Gastroesophageal sphincter (tissue), 4 donors: ENCODE measurements around the gene ZNF146. TPM values are rescaled to one million over a fixed set of nuclear protein-coding genes. Genes with fewer than 3 reads are reported as not detected.
"Not testable (repeated sequence)": the region's sequence is repeated elsewhere in the genome, so short reads cannot be mapped to it uniquely, and the experiment has no call there.

Experiments used
- ATAC-seq: fragments of 150-250 bp; one replicate; pipeline ENCODE4 v1.9.1; 2016; ENCODE audit warnings: mild to moderate bottlenecking, moderate library complexity
- H3K27ac ChIP-seq, 4 donors: fragments of 200-600 bp; sonication (generic) in 3 of 4; 1 replicate in 3 of 4; 2 replicates in 1 of 4; pipeline ENCODE4 v1.5.1; 2016 to 2019
- H3K27me3 ChIP-seq: fragments of 200-600 bp; sonication (generic); one replicate; pipeline ENCODE4 v1.5.1; 2019
- H3K36me3 ChIP-seq, 2 donors: fragments of 200-600 bp; sonication (generic); one replicate each; pipeline ENCODE4 v1.5.1; 2019; ENCODE audit warnings: control low read depth in 1 of 2
- H3K4me1 ChIP-seq, 3 donors: fragments of 200-600 bp; sonication (generic); 1 replicate in 2 of 3; 2 replicates in 1 of 3; pipeline ENCODE4 v1.5.1; 2016 to 2019; ENCODE audit warnings: control low read depth in 2 of 3
- H3K4me3 ChIP-seq, 2 donors: fragments of 200-600 bp; sonication (generic); one replicate each; pipeline ENCODE4 v1.5.1; 2019; ENCODE audit warnings: mild to moderate bottlenecking in 1 of 2, moderate library complexity in 1 of 2
- H3K9me3 ChIP-seq, 3 donors: fragments of 200-600 bp; sonication (generic); one replicate each; pipeline ENCODE4 v1.5.1; 2017 to 2019; ENCODE audit warnings: control low read depth in 2 of 3
- CTCF ChIP-seq, 4 experiments: fragments of 200-600 bp in 2 of 4; fragments of 450-650 bp in 2 of 4; sonication (generic) in 1 of 4; IDR thresholded peaks; one replicate each; pipeline ENCODE4 v1.5.1; 2017 to 2019; ENCODE audit warnings: antibody characterized with exemption in 4 of 4, mild to moderate bottlenecking in 2 of 4, moderate library complexity in 2 of 4
- EP300 ChIP-seq: sonication (generic); formaldehyde crosslinking; IDR thresholded peaks from one replicate; pipeline ENCODE4 v1.6.1; 2017; ENCODE audit warnings: antibody characterized with exemption, mild to moderate bottlenecking
- POLR2A ChIP-seq, 2 donors: fragments of 450-650 bp; IDR thresholded peaks; one replicate each; pipeline ENCODE4 v1.6.1; 2017; ENCODE audit warnings: antibody characterized with exemption in 2 of 2, mild to moderate bottlenecking in 2 of 2, moderate library complexity in 1 of 2
- POLR2AphosphoS5 ChIP-seq: sonication (generic); formaldehyde crosslinking; IDR thresholded peaks from one replicate; pipeline ENCODE4 v1.6.1; 2017; ENCODE audit warnings: antibody characterized with exemption
- WGBS, 2 donors: methylation state at CpG; one replicate each; pipeline ENCODE4 v1.1.5; 2018; ENCODE audit warnings: low coverage in 1 of 2; 5-methylcytosine and 5-hydroxymethylcytosine counted together
- total RNA-seq, 4 donors: library from RNA; depleted of rRNA; stranded (reverse); fragments of >200 nt; gene quantifications; one replicate each; pipeline ENCODE4 v1.1.0, GENCODE V29; 2016

Gene ZNF146
- total RNA-seq, 4 donors from 2014 or later, result 57.9 to 98.2 (median 75.2) TPM

GRCh38 chr19:36183245-36183628 lies 31.7 kb upstream of the ZNF146 start:
- no peak for ATAC-seq
- TF ChIP-seq CTCF (IDR thresholded peaks at IDR 0.05), result no peak
- TF ChIP-seq POLR2AphosphoS5, result no peak
- TF ChIP-seq EP300, result no peak
- no peak for TF ChIP-seq POLR2A (IDR thresholded peaks at IDR 0.05)
- Histone ChIP-seq H3K36me3 (peaks cover 0 to 23% of the 10 kb centered on the region in 2 donors), H3K27me3 (no peaks in the 10 kb centered on the region), H3K4me1 (peaks cover 0 to 5% (median 0%) of the 10 kb centered on the region in 3 donors), H3K4me3 (no peak overlapping the region), H3K27ac (no peak overlapping the region), H3K9me3 (no peaks in the 10 kb centered on the region)
- 70 to 79% methylated on average over 8 of the region's 10 CpGs for WGBS, 2 donors

GRCh38 chr19:36186722-36187121 lies 28.2 kb upstream of the ZNF146 start:
- not testable (repeated sequence) for ATAC-seq, H3K27me3 ChIP-seq, H3K9me3 ChIP-seq, H3K4me1 ChIP-seq, H3K27ac ChIP-seq, H3K4me3 ChIP-seq
- H3K36me3 ChIP-seq, result peaks cover 0 to 26% of the 10 kb centered on the region in 2 donors
- WGBS, 2 donors, result 82% methylated on average over 4 to 5 of the region's 5 CpGs

DNA sequence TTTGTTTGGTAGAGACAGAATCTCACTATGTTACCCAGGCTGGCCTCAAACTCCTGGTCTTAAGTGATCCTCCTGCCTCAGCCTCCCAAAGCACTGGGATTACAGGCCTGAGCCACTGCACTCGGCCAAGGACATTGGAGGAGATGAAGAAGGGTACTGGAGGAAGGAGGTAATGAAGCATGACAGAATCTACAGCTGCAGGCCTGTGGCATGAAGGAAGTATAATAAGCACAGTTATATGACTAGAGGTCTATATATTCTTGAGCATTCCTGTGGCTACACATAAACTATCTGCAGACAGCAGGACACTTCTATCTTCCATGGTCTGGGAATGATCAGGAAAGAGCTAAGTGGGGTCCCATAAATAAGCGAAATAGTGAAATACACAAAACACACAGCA lies 18.7 kb upstream of the ZNF146 start:
- Histone ChIP-seq H3K27ac (no peak overlapping the region), H3K4me1 (no peaks in the 10 kb centered on the region), H3K9me3 (no peaks in the 10 kb centered on the region), H3K4me3 (no peak overlapping the region), H3K36me3 (peaks cover 0 to 42% of the 10 kb centered on the region in 2 donors), H3K27me3 (no peaks in the 10 kb centered on the region)
- 100% methylated on average over 1 of the region's 2 CpGs for WGBS, 2 donors
- TF ChIP-seq CTCF (IDR thresholded peaks at IDR 0.05) (no peak), EP300 (no peak), POLR2A (IDR thresholded peaks at IDR 0.05) (no peak), POLR2AphosphoS5 (no peak)
- ATAC-seq, result no peak

GRCh38 chr19:36198119-36198518 lies 16.8 kb upstream of the ZNF146 start:
- ATAC-seq, result no peak
- H3K9me3 ChIP-seq, result no peaks in the 10 kb centered on the region

DNA sequence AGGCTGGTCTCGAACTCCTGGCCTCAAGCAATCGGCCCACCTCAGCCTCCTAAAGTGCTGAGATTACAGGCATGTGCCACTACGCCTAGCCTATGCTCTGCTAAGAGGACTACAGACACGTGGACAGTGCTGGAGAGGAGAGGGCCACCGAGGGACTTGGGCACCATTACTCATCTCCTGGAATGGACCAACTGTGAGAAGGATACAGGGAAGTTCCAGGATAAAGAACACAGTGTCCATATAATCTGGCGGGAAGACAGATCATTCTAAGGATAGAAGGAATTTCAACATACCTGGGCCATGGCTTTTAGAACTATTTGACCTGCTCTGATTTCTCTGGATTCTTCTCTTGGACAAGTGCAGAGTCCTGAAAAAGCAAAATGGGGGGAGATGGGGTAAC lies 13.2 kb upstream of the ZNF146 start:
- H3K27me3 ChIP-seq, result no peaks in the 10 kb centered on the region
- TF ChIP-seq CTCF (IDR thresholded peaks at IDR 0.05), result no peak
- no peak for TF ChIP-seq EP300
- no peak for TF ChIP-seq POLR2A (IDR thresholded peaks at IDR 0.05)
- ATAC-seq, result no peak
- H3K27ac ChIP-seq, result no peak overlapping the region
- H3K36me3 ChIP-seq, result peaks cover 0 to 48% of the 10 kb centered on the region in 2 donors
- 92% methylated on average over 4 of the region's 6 CpGs; no CpG with 5 or more reads in 1 of the 2 donors for WGBS, 2 donors
- no peaks in the 10 kb centered on the region for H3K9me3 ChIP-seq
- no peaks in the 10 kb centered on the region for H3K4me1 ChIP-seq
- H3K4me3 ChIP-seq, result no peak overlapping the region

More at GRCh38 chr19:36198119-36198518, 16.8 kb upstream of the ZNF146 start:
- peaks cover 0 to 46% of the 10 kb centered on the region in 2 donors for H3K36me3 ChIP-seq
- no peak overlapping the region for H3K4me3 ChIP-seq
- no peaks in the 10 kb centered on the region for H3K27me3 ChIP-seq
- H3K4me1 ChIP-seq, result no peaks in the 10 kb centered on the region
- H3K27ac ChIP-seq, result no peak overlapping the region
- TF ChIP-seq EP300 (no peak), CTCF (IDR thresholded peaks at IDR 0.05) (no peak)
- 90 to 100% methylated on average over 2 of the region's 2 CpGs for WGBS, 2 donors
